Occipital lobe (tissue), 2 donors: ENCODE results near the gene TOP2A. TPM values are rescaled to one million over a fixed set of nuclear protein-coding genes. Genes with fewer than 3 reads are reported as not detected.

Experiments
- DNase-seq: peaks from one replicate; lab custom pipeline; 2025; lab: John Stamatoyannopoulos, UW
- total RNA-seq: library from RNA; depleted of rRNA; stranded (reverse); fragments of >200 nt; gene quantifications from one replicate; pipeline ENCODE4 v1.2.3, GENCODE V29; 2014

Gene TOP2A
- total RNA-seq, 1 donor from 2014 or later = 24.0 TPM

DNA sequence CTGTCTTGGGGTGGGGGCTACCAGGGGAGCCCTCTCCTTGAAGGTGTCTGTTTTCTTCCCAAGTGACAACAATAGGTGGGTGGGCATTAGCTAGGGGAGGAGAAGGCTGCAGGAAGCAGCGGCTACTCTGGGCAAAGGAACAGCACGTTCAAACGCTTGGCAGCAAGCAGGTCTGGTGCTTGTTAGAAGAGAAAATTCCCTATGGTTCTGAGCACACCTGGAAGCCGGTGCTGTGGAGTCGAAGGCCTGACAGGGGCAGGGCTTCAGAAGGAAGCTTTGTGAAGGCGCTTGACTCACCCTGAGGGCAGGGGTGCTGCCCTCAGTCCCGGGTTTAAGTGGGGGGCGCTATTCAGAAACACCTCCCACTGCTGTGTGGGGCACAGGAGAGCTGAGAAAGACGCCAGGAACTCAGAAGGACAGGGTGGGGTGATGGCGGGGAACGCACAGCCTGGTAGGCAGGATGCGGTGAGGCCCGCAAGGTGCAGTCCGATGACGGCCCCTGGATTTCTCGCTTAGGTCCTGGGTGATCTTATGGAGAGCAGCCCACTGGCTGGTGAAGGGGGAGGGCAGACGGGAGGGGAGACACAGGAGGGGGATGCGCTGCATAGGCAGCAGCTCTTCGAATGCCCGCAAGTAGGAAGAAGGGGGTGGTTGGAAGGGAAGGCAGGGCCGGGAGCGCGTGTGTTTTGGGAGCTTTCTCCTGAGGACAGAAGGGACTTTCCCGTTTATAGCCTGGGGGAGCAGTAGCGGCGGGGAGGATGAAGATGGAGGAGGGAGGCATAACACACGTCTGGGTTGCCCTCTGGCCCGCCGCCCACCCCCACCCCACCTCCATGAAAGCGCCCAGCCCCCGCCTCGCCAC, 56.4 kb downstream of the TOP2A start:
- DNase-seq = no peak

DNA sequence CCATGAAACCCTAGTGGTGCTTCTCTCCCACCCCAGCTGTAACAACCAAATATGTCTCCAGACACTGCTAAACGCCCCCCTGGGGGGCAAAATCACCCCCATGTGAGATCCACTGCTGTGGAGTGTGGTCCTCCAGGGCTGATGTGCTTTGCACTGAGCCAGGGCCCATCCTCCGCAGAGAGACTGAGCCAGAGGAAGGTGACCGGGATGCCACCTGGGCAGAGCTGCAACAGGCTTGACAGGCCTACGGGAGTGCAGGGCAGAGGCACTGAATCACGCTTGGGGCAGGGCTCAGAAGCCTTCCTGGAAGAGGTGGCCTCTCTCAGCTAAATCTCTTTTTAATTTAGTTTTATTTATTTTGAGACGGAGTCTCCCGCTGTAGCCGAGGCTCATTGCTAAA, 57.6 kb downstream of the TOP2A start:
- DNase-seq = no peak

DNA sequence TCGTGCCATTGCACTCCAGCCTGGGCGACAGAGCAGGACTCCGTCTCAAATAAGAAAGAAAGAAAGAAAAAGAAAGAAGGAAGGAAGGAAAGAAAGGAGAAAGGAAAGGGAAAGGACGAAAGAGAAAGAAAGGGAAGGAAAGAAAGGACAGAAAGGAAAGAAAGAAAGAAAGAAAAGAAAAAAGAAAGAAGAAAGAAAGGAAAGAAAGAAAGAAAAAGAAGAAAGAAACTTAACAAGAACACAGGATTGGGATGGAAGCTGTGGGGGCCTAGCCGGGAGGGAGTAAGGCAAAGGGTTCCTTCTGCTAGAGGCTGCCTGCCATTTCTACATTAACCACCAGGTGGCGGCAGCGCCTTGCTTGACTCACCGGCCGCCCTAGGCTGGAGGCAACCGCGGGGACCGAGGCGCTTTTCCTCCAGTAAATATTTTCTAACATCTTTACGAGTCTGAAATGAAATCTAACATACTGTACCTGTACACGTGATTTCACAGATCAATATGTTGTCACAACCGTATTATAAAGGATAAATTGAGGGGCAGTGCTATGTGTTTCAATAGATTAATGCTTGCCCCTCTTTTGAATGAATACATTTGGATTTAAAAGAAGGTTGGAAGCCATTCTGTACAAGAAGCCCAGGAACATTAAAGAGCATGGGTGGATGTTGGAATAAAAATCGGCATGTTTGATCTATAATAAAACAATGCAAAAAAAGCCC, 59.2 kb downstream of the TOP2A start:
- DNase-seq = peak; percentile 73

DNA sequence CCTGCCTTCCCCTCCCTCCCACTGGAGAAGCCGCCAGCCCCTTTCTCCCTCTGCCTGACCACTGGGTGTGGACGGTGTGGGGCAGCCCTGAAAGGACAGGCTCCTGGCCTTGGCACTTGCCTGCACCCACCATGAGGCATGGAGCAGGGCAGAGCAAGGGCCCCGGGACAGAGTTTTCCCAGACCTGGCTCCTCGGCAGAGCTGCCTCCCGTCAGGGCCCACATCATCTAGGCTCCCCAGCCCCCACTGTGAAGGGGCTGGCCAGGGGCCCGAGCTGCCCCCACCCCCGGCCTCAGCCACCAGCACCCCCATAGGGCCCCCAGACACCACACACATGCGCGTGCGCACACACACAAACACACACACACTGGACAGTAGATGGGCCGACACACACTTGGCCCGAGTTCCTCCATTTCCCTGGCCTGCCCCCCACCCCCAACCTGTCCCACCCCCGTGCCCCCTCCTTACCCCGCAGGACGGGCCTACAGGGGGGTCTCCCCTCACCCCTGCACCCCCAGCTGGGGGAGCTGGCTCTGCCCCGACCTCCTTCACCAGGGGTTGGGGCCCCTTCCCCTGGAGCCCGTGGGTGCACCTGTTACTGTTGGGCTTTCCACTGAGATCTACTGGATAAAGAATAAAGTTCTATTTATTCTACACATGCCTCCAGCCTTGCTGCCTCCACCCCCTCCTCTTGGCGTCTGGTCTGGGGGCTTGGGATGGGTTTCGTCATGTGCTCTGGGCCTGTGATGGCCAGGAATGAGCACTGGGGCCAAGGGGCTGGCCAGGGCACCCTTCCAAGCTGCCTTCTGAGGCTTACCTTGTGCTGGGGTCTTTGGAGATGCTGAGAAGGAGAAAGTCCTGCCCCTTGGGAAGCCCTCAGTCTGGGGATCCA, 60.5 kb downstream of the TOP2A start:
- DNase-seq = no peak

DNA sequence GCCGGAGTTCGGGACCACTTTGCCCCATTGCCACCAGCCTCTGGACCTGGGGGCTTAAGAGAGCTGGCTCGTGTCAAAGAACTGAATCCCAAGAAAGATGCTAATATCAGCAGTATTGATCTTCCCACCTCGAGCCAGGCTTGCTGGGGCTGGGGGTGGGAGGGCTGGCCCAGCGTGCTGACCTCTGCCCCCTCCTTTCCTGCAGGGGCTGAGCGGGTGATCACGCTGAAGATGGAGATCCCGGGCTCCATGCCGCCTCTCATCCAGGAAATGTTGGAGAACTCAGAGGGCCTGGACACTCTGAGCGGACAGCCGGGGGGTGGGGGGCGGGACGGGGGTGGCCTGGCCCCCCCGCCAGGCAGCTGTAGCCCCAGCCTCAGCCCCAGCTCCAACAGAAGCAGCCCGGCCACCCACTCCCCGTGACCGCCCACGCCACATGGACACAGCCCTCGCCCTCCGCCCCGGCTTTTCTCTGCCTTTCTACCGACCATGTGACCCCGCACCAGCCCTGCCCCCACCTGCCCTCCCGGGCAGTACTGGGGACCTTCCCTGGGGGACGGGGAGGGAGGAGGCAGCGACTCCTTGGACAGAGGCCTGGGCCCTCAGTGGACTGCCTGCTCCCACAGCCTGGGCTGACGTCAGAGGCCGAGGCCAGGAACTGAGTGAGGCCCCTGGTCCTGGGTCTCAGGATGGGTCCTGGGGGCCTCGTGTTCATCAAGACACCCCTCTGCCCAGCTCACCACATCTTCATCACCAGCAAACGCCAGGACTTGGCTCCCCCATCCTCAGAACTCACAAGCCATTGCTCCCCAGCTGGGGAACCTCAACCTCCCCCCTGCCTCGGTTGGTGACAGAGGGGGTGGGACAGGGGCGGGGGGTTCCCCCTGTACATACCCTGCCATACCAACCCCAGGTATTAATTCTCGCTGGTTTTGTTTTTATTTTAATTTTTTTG, 61.6 kb downstream of the TOP2A start:
- DNase-seq = no peak

DNA sequence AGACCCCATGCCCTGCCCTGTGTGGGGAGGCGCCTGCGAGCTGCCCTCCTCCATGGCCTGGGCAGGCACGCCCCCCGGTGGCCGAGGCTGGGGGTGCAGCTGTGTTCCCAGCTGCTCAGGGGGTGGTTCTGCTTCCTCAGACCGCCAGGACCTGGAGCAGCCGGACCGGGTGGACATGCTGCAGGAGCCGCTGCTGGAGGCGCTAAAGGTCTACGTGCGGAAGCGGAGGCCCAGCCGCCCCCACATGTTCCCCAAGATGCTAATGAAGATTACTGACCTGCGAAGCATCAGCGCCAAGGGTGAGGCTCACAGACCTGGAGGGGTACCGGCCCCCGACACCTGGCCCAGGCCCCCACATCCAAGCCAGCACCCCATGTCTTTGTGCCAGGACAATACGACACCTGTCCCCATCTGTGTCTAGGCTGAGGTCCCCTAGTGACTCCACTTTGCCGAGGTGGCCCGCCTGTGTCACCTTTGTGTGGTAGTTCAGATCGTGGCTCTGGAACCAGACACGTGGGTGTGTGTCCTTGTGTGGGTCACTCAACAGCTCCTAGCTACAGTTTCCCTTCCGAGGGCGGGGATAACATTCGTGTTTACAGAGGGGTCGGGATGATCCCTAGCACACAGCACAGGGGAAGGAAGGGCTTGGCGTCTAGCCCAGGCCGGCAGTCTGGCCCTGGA, 62.4 kb downstream of the TOP2A start:
- DNase-seq = peak; percentile 35

DNA sequence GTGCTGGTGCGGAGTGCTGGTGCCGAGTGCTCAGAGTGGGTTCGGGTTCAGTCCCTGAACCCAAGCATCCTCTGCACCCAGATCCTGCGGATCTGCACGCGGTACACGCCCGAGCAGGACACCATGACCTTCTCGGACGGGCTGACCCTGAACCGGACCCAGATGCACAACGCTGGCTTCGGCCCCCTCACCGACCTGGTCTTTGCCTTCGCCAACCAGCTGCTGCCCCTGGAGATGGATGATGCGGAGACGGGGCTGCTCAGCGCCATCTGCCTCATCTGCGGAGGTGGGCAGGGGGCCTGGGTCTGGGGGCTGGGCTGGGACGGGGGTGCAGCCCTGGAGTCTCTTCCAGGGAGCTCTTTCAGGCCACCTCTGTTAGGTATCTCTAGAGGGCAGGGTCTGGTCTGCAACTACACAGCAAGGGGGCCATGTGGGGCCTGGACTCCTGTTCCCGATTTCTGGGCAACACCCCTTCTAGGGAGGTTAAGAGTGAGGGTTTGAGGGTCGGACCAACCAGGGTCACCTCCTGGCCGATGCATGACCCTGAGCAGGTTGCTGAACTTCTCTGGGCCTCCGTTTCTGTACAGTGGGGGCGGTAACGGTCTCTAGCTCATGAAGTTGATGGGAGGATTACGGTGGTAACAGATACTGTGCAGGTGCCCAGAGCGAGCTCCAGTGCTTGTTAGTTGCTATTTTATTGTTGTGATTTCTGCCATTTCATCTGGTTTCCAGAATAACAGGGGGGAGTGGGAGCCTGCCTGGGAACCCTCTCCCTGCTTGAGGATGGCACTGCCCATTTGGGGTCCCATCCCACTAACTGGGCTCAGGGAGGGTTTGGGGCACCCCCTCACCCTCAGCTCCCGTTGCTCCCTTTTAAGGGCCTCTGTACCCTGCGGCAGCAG, 63.2 kb downstream of the TOP2A start:
- no peak for DNase-seq

DNA sequence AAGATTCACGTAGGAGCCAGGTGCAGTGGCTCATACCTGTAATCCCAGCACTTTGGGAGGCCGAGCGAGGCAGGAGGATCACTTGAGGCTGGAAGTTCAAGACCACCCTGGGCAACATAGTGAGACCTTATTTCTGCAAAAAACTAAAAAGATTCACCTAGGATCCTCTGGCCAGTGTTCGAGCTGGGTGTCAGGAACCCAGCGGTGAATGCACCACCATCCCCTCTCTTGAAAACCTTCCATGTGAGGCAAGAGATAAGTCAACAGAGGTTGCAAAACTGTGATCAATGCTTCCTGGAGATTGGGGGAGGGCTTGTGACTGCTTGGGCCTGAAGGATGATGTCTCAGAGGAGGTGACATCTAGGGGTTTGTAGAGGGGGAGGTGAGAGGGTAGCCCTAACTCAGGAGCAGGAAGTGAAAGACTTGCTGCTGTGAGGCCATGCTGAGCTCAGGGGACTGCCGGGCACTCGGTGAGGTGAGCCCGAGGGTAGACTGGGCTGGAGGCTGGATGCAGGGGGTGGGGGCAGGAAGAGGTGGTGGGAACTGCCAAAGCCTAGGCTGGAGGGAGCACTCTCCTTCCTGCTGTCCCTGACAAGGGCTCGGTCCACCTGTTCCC, 64.8 kb downstream of the TOP2A start:
- no peak for DNase-seq

DNA sequence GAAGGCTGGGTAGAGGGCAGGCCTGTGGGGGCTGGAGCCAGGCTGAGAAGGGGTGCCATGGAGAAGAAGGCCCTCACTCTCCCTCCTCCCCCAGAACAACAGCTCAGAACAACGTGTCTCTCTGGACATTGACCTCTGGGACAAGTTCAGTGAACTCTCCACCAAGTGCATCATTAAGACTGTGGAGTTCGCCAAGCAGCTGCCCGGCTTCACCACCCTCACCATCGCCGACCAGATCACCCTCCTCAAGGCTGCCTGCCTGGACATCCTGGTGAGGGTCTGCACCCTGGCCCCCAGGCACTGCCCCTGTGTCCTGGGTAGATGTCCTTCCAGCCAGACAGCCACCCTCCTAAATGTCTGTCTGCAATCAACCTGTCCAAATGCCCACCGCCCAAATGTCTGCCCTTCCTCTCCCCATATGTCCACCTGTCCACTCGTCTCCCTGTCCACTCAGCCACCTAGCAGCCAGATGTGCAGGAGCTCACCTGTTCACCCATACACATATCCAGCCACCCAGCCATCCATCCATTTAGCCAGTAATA, 65.4 kb downstream of the TOP2A start:
- DNase-seq = no peak

DNA sequence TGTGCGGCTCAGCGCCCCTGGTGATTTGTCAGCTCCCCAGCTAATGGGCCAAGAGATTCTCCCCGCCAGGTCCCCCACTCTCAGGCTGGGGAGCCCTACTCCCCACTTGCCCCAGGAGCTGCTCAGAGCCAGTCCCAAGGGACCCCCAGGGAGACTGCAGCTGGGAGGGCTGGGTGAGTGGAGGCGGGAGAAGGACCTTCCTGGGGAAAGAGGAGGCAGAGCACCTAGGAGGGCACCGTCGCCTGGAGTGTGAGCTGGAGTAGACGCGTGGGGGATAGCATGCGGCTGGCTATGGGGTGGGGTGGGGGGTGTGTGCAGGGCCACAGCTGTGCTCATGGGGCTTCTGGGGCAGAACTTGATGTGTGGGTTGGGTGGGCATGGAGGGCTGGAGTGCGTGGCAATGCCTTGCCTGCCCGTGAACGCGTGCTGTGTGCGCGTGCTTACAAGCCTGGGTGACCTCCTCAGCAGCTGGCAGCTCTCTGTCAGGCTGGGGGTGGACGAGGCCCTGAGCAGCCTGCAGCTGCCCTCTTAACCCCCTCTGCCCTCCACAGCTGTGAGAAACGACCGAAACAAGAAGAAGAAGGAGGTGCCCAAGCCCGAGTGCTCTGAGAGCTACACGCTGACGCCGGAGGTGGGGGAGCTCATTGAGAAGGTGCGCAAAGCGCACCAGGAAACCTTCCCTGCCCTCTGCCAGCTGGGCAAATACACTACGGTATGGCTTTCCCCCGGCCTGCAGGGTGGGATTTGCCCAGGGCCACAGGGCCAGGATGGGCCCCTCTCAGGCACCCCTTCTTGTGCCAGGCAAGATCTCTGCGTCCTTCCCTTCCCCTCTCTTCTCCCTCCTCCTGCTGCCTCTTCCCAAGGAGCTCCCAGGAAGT, 66.1 kb downstream of the TOP2A start:
- DNase-seq = no peak

DNA sequence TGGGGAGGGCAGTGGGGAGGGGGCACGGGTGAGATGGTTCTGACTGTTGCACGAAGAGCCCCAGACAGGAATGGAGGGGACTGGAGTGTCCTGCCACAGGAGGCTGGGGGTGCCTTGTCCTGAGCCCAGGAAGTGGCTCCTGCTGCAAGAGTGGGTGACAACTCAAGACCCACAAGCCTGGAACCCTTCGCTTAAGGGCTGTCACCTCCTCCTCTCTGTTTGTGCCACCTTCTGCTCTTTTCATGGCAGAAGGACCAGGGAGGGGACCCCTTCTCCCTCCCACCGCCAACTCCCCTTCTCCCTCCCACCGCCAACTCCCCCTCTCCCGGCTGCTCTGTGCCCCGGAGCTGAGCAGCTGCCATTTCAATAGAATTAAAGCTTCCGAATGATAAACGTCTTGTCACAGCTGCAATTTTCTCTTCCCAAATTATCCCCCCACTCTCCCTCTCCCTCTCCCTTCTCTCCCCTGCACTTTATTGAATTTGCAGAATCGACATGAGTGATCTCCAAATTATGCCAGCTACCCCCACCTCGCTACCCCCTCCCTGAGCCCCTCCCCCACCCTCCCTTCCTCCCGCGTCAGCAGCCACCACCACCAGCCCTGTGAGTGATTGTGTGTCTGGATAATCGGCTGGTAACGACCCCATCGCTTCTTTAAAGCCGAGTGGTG, 66.9 kb downstream of the TOP2A start:
- no peak for DNase-seq

DNA sequence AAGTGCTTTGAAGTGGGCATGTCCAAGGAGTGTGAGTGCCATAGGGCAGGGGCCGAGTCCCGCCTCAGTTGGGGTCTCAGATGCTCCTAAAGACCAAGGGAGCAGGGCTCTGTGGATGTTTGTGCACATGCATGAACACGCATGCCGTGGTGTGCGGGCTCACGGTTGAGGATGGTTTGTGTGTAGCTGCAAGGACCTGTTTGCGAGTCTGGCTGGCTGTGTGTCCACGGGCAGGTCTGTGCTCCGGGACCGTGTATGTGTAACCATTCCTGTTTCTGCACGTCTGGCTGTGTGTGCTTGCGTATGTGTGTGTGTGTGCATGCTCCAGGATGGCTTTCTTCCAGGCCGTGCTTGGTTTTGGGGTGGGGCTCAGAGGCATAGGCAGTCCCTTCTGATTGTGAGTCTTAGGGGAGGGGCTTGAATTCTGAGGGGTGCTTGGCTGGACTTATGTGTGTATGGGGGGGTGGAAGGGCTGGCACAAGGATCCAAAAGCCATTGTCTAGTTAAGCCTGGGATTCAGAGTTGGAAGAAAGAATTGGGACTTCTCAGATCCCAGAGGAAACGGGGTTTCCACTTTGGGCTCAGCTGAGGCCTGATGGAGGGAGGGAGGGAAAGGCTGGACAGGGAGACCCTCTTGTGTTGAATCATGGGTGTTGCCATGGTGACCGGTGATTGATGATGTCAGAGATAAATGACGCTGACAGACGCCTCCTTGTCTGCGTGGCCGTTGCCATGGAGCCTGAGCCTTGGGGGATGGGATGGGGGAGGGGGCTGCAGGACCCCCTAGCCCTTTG, 67.6 kb downstream of the TOP2A start:
- no peak for DNase-seq

DNA sequence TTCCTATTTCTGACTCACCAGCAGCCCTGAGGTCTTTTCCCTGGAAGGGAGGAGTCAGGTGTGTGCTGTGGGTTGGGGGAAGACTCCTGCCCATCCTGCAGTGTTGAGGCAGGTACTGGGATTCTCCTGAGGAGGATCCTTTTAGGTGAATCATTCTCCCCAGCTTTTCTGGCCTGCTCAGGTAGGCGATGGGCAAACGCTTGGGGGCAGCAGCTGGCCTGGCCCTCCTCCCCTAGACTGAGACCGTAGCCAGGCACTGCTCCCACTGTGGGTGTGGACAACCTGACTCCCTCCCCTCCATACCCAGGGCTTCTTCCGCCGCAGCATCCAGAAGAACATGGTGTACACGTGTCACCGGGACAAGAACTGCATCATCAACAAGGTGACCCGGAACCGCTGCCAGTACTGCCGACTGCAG, 68.2 kb downstream of the TOP2A start:
- no peak for DNase-seq

DNA sequence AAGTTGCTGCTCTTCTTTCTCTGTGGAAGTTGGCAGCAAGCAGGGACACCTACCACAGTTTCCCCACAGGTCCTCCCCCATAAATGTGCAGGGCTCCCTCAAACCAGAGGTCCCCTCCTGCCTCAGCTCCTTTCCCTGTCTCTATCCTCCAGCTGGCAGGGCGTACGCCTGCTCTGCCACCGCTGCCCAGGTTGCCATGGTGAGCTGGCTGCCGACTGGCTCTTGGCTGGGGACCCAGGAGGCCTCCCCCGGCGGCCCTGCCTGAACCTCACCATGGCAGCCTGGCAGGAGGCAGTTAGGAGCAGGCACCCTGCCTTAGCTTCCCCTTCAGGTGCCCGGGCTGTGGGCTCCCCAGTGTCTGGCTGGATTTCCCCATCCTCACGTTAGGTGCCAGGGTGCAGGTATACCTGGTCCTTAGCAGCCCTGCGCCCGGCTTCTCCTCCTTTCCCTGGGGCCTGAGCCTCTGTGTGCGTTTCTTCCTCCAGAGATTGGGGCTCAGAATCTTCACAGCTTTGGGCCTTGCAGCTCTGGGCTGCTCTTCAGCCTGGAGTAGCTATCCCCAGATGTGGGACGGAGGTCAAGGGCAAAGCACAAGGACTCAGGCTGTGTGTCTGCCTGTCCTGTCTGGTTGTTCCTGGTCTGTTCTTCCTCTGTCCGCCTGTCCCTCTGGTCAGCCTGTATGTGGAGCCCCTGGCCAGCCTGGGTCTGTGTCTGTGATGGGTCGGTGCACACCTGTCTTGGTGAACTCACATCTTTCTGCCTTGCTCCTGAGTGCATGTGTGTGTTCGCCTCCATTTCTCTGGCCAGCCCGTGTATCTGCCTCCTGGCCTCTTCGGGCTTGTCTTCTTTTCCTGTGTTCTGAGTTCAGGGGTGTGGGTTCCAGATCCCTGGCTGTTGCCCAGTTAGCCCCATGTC, 68.9 kb downstream of the TOP2A start:
- DNase-seq = peak; percentile 68

DNA sequence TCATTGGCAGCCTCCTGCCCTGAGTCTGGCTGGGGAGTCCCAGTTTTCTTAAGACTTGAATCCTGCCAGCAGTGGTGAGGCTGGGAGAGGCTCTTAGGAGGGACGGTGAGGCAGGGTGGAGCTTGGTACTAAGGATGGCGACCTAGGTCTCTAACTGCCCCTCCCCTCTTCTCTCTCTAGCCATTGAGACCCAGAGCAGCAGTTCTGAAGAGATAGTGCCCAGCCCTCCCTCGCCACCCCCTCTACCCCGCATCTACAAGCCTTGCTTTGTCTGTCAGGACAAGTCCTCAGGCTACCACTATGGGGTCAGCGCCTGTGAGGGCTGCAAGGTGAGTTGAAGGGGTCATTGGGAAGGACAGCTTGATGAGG, 69.6 kb downstream of the TOP2A start:
- no peak for DNase-seq
